K562 (cell line): ENCODE results near the gene SMIM41. TPM values are rescaled to one million over a fixed set of nuclear protein-coding genes. Genes with fewer than 3 reads are reported as not detected.

Experiments
- ATAC-seq: fragments of 200-7000 bp; cut with Tn5 transposase; 3 replicates; pipeline ENCODE4 v1.9.1; 2020; ENCODE audit warnings: moderate library complexity
- BruUV-seq: library from RNA; stranded (reverse); fragments of 400-500 nt; replicated peaks from 2 replicates; lab custom pipeline; 2021; lab: Mats Ljungman, UMichigan
- CTCF ChIA-PET: fragments of 300-600 bp; formaldehyde crosslinking; extraction: SDS; loops from one replicate; lab custom pipeline; 2021; ENCODE audit warnings: low intra/inter-chr PET ratio; lab: Yijun Ruan, JAX
- POLR2A ChIA-PET: fragments of 300-600, 350-650 bp; sonication (Branson Sonifier 250); formaldehyde crosslinking; extraction: SDS; loops from one replicate; lab custom pipeline; 2021; ENCODE audit warnings: antibody characterized with exemption, inconsistent platforms; lab: Yijun Ruan, JAX
- DNase-seq, 4 experiments: peaks; one replicate each; pipeline versions ENCODE4 v3.0.0 to v3.0.0-alpha.2; 2011 to 2018; ENCODE audit warnings: low spot score in 3 of 4, mixed read lengths in 3 of 4; ENCODE audit errors: extremely low read depth in 1 of 4
- FAIRE-seq: peaks from 2 replicates; lab custom pipeline; 2011; peaks lifted over from hg19 to GRCh38; lab: Jason Lieb, UNC
- H2AFZ ChIP-seq: 2 replicates; pipeline ENCODE4 v1.6.0; 2011; ENCODE audit warnings: low read depth, low read length, control low read depth, inconsistent platforms
- H3K27ac ChIP-seq: fragments of 200-600 bp; 3 replicates; pipeline ENCODE4 v1.8.0; 2011; ENCODE audit warnings: low read depth, mild to moderate bottlenecking, control low read depth, inconsistent platforms, low read length, moderate library complexity, mixed read lengths; ENCODE audit errors: extremely low read depth
- H3K27me3 ChIP-seq, 2 experiments: fragments of 300-600 bp in 1 of 2; 2 replicates in 1 of 2; 3 replicates in 1 of 2; pipeline versions ENCODE4 v1.6.0 to v1.8.0; 2011; ENCODE audit warnings: inconsistent platforms in 2 of 2, low read length in 2 of 2, mild to moderate bottlenecking in 1 of 2, mixed read lengths in 1 of 2, moderate library complexity in 1 of 2; ENCODE audit not compliant: control insufficient read depth in 2 of 2, insufficient read depth in 2 of 2
- H3K36me3 ChIP-seq: fragments of 300-600 bp; 3 replicates; pipeline ENCODE4 v1.8.0; 2011; ENCODE audit warnings: mild to moderate bottlenecking, low read length, inconsistent platforms; ENCODE audit not compliant: control insufficient read depth, insufficient read depth
- H3K4me1 ChIP-seq, 2 experiments: fragments of 200-600 bp in 1 of 2; replicated peaks in 1 of 2; 2 replicates in 1 of 2; 3 replicates in 1 of 2; pipeline versions ENCODE4 v1.5.1 to v1.8.0; 2011; ENCODE audit warnings: inconsistent platforms in 2 of 2, low read length in 2 of 2, mild to moderate bottlenecking in 1 of 2, mixed read lengths in 1 of 2, moderate library complexity in 1 of 2; ENCODE audit not compliant: control insufficient read depth in 2 of 2, insufficient read depth in 2 of 2
- H3K4me2 ChIP-seq: 2 replicates; pipeline ENCODE4 v1.6.1; 2011; ENCODE audit warnings: low read length, control low read depth, inconsistent platforms, mixed read lengths; ENCODE audit not compliant: insufficient read depth
- H3K4me3 ChIP-seq: fragments of 200-600 bp; sonication (generic), shearing (Covaris generic); 2 replicates; pipeline ENCODE4 v1.5.1; 2016; ENCODE audit warnings: control low read depth, inconsistent platforms
- H3K79me2 ChIP-seq: fragments of 200-600 bp; 3 replicates; pipeline ENCODE4 v1.8.0; 2011; ENCODE audit warnings: low read length, inconsistent platforms; ENCODE audit not compliant: control insufficient read depth, insufficient read depth
- H3K9ac ChIP-seq, 2 experiments: 2 replicates each; pipeline versions ENCODE4 v1.6.0 to v1.6.1; 2011; ENCODE audit warnings: low read depth in 2 of 2, low read length in 2 of 2, control low read depth in 1 of 2, inconsistent platforms in 1 of 2, mild to moderate bottlenecking in 1 of 2, mixed read lengths in 1 of 2; ENCODE audit not compliant: insufficient read depth in 1 of 2
- H3K9me1 ChIP-seq: one replicate; pipeline ENCODE4 v1.6.0; 2011; ENCODE audit warnings: inconsistent platforms, mild to moderate bottlenecking, low read length, moderate library complexity; ENCODE audit not compliant: control insufficient read depth, insufficient read depth
- H3K9me3 ChIP-seq: replicated peaks from 2 replicates; pipeline ENCODE4 v1.5.1; 2011; ENCODE audit warnings: low read depth, low read length, inconsistent platforms; ENCODE audit not compliant: control insufficient read depth, insufficient read depth
- H4K20me1 ChIP-seq: replicated peaks from 2 replicates; pipeline ENCODE4 v1.6.1; 2011; ENCODE audit warnings: low read length, inconsistent platforms, mixed read lengths; ENCODE audit not compliant: control insufficient read depth, insufficient read depth
- CC2D1A ChIP-seq: fragments of 450-650 bp; IDR thresholded peaks from 2 replicates; pipeline ENCODE4 v1.6.1; 2017; ENCODE audit warnings: mild to moderate bottlenecking
- EWSR1 ChIP-seq: fragments of 450-650 bp; IDR thresholded peaks from 2 replicates; pipeline ENCODE4 v1.6.1; 2018; ENCODE audit warnings: borderline replicate concordance, mild to moderate bottlenecking, low read depth, moderate library complexity; ENCODE audit not compliant: partially characterized antibody
- FOXJ2 ChIP-seq: fragments of 200-800 bp; sonication (Bioruptor generic); IDR thresholded peaks from 2 replicates; pipeline ENCODE4 v1.6.1; 2016; ENCODE audit warnings: missing genetic modification characterization, missing compliant biosample characterization
- GTF2F1 ChIP-seq: IDR thresholded peaks from 2 replicates; pipeline ENCODE4 v1.6.1; 2011; ENCODE audit warnings: low read depth, low read length, improper control_type of control experiment
- HDAC1 ChIP-seq, 2 experiments: fragments of 450-650 bp; IDR thresholded peaks; 2 replicates each; pipeline ENCODE4 v1.6.1; 2016 to 2017; ENCODE audit warnings: inconsistent platforms in 1 of 2, mild to moderate bottlenecking in 1 of 2, moderate library complexity in 1 of 2
- KAT8 ChIP-seq: fragments of 450-650 bp; IDR thresholded peaks from 2 replicates; pipeline ENCODE4 v1.6.1; 2016; ENCODE audit warnings: low read depth, mild to moderate bottlenecking
- KDM5B ChIP-seq: fragments of 200-600 bp; sonication (generic); IDR thresholded peaks from 2 replicates; pipeline ENCODE4 v1.6.1; 2012; ENCODE audit warnings: low read depth, mild to moderate bottlenecking, moderate library complexity, low read length, control low read depth, inconsistent platforms; ENCODE audit not compliant: insufficient replicate concordance
- MEF2A ChIP-seq: IDR thresholded peaks from 2 replicates; pipeline ENCODE4 v1.6.1; 2011; ENCODE audit warnings: low read depth, mild to moderate bottlenecking, low read length, moderate library complexity; ENCODE audit not compliant: control insufficient read depth
- PBX2 ChIP-seq, 2 experiments: IDR thresholded peaks in 1 of 2; conservative IDR thresholded peaks in 1 of 2; 2 replicates each; pipeline ENCODE4 v1.6.1; 2016; ENCODE audit warnings: low read depth in 2 of 2, mild to moderate bottlenecking in 1 of 2, missing compliant biosample characterization in 1 of 2, missing genetic modification characterization in 1 of 2, moderate library complexity in 1 of 2
- PTTG1 ChIP-seq: fragments of 450-650 bp; IDR thresholded peaks from 2 replicates; pipeline ENCODE4 v1.6.1; 2016; ENCODE audit warnings: low read depth, mild to moderate bottlenecking, missing genetic modification characterization, missing compliant biosample characterization
- USF1 ChIP-seq: sonication (generic); formaldehyde crosslinking; IDR thresholded peaks from 2 replicates; pipeline ENCODE4 v1.9.0; 2022; ENCODE audit warnings: mild to moderate bottlenecking, missing genetic modification reagents
- ZBTB33 ChIP-seq: sonication (generic); formaldehyde crosslinking; IDR thresholded peaks from 2 replicates; pipeline ENCODE4 v1.8.1; 2023; ENCODE audit warnings: mild to moderate bottlenecking, missing genetic modification reagents
- ZBTB7A ChIP-seq: IDR thresholded peaks from 2 replicates; pipeline ENCODE4 v1.6.1; 2011; ENCODE audit warnings: low read depth, mild to moderate bottlenecking, low read length, moderate library complexity, borderline replicate concordance; ENCODE audit not compliant: control insufficient read depth
- ZNF184 ChIP-seq: sonication (generic); formaldehyde crosslinking; IDR thresholded peaks from 2 replicates; pipeline ENCODE4 v1.5.0; 2020; ENCODE audit warnings: missing genetic modification reagents
- ZNF212 ChIP-seq: fragments of 450-650 bp; formaldehyde crosslinking; IDR thresholded peaks from 2 replicates; pipeline ENCODE4 v1.4.0; 2020; ENCODE audit warnings: mild to moderate bottlenecking
- WGBS: fragments of 100-300 bp; shearing (Covaris generic); methylation state at CpG from one replicate; pipeline ENCODE4 v1.1.6; 2016; ENCODE audit warnings: low coverage, mixed read lengths; ENCODE audit not compliant: insufficient coverage; ENCODE audit errors: missing lambda C conversion rate; 5-methylcytosine and 5-hydroxymethylcytosine counted together
- in situ Hi-C: fragments of 300-500 bp; cut with MboI; formaldehyde crosslinking; loops from 4 replicates; pipeline ENCODE4 v1.15.0; 2018; ENCODE audit warnings: inconsistent platforms, mixed read lengths
- intact Hi-C: fragments of 100-400 bp; cut with micrococcal nuclease; formaldehyde crosslinking; loops from 2 replicates; pipeline ENCODE4 v1.14.2; 2022
- polyA plus RNA-seq, 8 experiments: library from polyadenylated mRNA; depleted of rRNA in 4 of 8; stranded (reverse) in 5 of 8; unstranded in 3 of 8; fragments of >200 nt; fragmentation: Nextera tagmentation in 2 of 8; fragmentation: Illumina TruSeq in 1 of 8; extraction: Ambion mirVana in 2 of 8; extraction: Trizol in 1 of 8; gene quantifications; 2 replicates each; pipeline versions ENCODE4 v1.2.1 to v1.2.3, GENCODE V29; 2011 to 2014; ENCODE audit warnings: inconsistent platforms in 1 of 8, missing spikeins in 1 of 8
- total RNA-seq, 7 experiments: library from RNA; depleted of rRNA in 6 of 7; stranded (reverse); fragments of >200 nt in 6 of 7; fragmentation: Illumina TruSeq in 2 of 7; extraction: Trizol in 2 of 7; gene quantifications; 2 replicates each; pipeline versions ENCODE4 v1.2.1 to v1.2.3, GENCODE V29; 2011 to 2021; ENCODE audit warnings: low replicate concordance in 1 of 7

Gene SMIM41
- total and polyA plus RNA-seq, 9 of the 15 experiments (the other 6 are each of a cell fraction or from before 2014, with no cell fraction given) = not detected

- Histone ChIP-seq H3K79me2 (no peaks in the 10 kb centered on the region), H3K36me3 (peaks cover 14% of the 10 kb centered on the region; the same call in 2 of the 3 replicates), H3K9me3 (no peaks in the 10 kb centered on the region), H3K9me1 (no peaks in the 10 kb centered on the region), H3K27ac (no peak overlapping the region), H3K4me1 (peaks cover 0 to 10% of the 10 kb centered on the region in 2 experiments; a peak in 1 of 5 replicates), H3K27me3 (peaks cover 25 to 32% of the 10 kb centered on the region in 2 experiments; a peak in 4 of 5 replicates), H3K4me2 (no peak overlapping the region), H3K4me3 (no peak overlapping the region), H4K20me1 (peaks cover 17% of the 10 kb centered on the region; the same call in 1 of the 2 replicates), H2AFZ (no peak overlapping the region), H3K9ac (peak overlapping the region in 1 of 2 experiments; percentile 14; a peak in 2 of 4 replicates)
- intact Hi-C loops (loop anchor here (5.0 kb wide), 1 partner anchor 40 kb away; no protein-coding TSS in a partner anchor), in situ Hi-C loops (loop anchor here (5.0 kb wide), 1 partner anchor 55 kb away; no protein-coding TSS in a partner anchor)
- WGBS = 4% methylated on average over 4 of the region's 4 CpGs
- ChIA-PET CTCF (interaction anchor here (0.6 to 8.1 kb wide), 7 partner anchors 14 to 89 kb away, joined by 3 to 242 read pairs (median 5); partner anchors contain the start of genes ATG101 and NR4A1), POLR2A (interaction anchor here (0.6 to 1.2 kb wide), 6 partner anchors 8 to 60 kb away, joined by 3 to 6 read pairs (median 4); no protein-coding TSS in a partner anchor)
- DNase-seq = no peak
- ATAC-seq = no peak
- BruUV-seq = no TSS peak
- FAIRE-seq = no peak
- TF ChIP-seq KAT8 = no peak
- no peak for TF ChIP-seq ZBTB7A
- TF ChIP-seq CC2D1A = no peak
- TF ChIP-seq HDAC1 (IDR thresholded peaks at IDR 0.05) = no peak
- no peak for TF ChIP-seq EWSR1
- no peak for TF ChIP-seq PTTG1
- TF ChIP-seq FOXJ2 = no peak
- no peak for TF ChIP-seq MEF2A
- TF ChIP-seq ZNF212 = no peak
- no peak for TF ChIP-seq GTF2F1
- TF ChIP-seq KDM5B = no peak
- no peak for TF ChIP-seq USF1 (CRISPR knock-in tag)
- no peak for TF ChIP-seq ZNF184 (CRISPR knock-in tag)
- TF ChIP-seq PBX2 (CRISPR knock-in tag; IDR thresholded peaks at IDR 0.05; ENCODE audit: low read depth) = no peak
- TF ChIP-seq PBX2 (tag; conservative IDR thresholded peaks at IDR 0.05; ENCODE audit: low read depth) = no peak
- no peak for TF ChIP-seq ZBTB33
Observed at GRCh38 chr12:52082669-52082987, 3.1 kb downstream of the SMIM41 start.
